HG02588 (cell line): ENCODE results near the gene RNF26.

Experiments used
- ATAC-seq: cut with Tn5 transposase; IDR thresholded peaks from one replicate; pipeline ENCODE4 v1.9.1; 2021; ENCODE audit warnings: mild to moderate bottlenecking, moderate library complexity; ENCODE audit not compliant: unreplicated experiment

The RNF26 gene

DNA sequence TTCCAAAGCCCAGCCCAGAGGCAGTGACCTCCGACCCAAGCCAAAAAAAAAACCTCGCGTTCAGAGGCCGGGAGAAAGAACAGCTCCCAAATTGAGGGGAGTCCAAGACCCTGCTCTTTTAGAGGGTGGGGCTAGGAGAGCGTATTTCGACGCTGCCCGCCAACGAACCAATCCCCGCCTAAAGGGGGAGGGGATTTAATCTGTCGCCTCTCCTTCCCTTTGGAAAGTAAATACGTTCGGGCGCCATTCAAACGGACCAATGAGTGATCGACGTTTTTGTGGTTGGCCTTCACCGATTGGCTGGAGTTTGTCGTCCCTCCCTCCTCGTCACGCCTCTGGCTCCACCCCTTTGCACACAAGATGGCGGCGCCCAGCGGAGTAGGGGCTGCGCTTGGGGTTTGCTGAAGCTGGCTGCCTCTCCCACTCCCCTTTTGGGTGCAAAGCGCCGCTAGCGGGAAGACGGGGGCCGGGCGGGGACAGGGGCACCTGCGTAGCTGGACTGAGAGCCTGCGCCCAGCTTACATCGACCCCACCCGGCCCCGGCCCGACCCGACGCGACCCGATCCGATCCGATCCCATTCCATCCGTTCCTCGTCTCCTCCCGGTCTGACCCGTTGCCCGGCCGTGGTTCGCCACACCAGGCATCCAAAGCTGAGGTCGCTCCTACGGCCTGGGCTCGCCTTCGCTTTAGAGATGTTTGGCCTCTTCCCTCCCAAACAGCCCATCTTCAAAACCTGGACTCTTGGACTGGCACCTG is at the start of gene RNF26:
Gene RNF26, plus strand, starts transcription at position 354 of the 757 bp plus-strand sequence. CDS start 596 bp downstream, outside the sequence.
- ATAC-seq, result peak; percentile 89

DNA sequence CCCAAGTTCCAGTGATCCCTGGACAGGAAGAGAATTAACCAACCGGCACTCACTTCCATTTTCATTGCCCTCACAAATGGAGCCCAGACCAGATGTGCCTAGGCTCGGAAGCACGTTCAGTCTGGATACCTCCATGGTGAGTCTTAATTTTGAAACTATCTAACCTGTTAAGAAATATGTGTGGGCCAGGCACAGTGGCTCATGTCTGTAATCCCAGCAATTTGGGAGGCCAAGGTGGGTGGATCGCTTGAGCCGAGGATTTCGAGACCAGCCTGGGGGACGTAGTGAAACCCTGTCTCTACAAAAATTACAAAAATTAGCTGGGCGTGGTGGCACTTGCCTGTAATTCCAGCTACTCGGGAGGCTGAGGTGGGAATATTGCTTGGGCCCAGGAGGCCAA is 48.9 kb upstream of the RNF26 start:
- no peak for ATAC-seq

DNA sequence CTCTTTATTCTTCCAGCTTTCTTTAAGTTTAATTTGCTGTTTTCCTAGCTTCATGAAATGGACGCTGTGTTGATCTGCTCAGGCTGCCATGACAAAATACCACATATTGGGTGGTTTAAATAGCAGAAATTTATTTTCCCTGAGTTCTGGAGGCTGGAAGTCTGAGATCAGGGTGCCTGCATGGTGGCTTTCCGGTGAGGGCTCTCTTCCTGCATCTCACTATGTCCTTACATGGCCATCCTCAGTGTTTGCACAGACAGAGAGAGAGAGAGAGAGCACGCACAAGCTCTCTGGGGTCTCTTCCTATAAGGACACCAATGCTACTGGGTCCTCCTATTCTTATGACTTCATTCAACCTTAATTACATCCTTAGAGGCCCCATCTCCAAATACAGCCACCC is 46.1 kb upstream of the RNF26 start:
- ATAC-seq, result no peak

DNA sequence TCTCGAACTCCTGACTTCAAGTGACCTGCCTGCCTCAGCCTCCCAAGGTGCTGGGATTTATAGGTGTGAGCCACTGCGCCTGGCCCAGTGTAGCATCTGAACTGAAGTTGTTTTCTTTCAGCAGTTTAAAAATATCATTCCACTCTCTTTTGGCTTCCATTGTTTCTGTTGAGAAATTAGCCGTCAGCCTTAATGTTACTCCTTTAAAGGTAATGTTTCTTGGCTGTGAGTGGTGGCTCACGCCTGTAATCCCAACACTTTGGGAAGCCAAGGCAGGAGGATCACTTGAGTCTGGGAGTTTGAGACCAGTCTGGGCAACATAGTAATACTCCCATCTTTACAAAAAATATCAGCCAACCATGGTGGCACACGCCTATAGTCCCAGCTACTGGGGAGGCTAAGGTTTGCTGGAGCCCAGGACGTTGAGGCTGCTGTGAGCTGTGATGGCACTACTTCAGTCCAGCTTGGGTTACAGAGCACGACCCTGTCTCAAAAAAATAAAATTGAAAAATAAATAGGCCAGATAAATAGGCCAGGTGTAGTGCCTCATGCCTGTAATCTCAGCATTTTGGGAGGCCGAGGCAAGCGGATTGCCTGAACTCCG is 43.3 kb upstream of the RNF26 start:
- no peak for ATAC-seq

DNA sequence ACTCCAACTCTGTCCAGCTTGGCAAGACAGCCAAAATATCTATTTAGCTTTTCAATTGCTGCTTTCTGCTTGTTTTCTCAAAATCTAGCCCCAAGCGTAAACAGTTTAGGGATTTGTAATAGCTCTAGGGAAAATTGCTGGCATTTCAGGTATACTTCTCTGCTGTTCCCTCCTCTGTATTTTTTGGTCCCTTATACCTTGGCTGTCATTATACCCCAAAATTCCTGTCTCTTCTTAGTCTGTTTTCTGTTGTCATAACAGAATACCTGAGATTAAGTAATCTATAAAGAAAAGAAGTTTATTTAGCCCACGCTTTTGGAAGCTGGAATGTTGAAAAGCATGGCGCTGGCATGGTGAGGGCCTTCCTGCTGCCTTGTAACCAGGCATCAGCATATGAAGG is 40.9 kb upstream of the RNF26 start:
- no peak for ATAC-seq

DNA sequence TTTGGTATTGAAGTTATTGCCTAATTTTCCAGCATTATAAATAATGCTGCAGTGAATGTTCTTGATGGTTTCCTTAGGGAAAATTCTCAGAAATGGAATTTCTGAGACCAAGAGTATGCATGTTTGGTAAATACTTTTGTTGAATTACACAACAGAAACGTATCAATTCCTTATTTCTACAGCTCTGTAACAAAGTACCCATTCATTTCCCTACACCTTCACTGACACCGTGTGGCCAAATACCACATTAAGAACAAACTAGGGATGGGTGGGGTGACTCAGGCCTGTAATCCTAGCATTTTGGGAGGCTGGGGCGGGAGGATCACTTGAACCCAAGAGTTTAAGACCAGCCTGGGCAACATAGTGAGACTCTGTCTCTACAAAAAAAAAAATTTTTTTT is 39.1 kb upstream of the RNF26 start:
- no peak for ATAC-seq

DNA sequence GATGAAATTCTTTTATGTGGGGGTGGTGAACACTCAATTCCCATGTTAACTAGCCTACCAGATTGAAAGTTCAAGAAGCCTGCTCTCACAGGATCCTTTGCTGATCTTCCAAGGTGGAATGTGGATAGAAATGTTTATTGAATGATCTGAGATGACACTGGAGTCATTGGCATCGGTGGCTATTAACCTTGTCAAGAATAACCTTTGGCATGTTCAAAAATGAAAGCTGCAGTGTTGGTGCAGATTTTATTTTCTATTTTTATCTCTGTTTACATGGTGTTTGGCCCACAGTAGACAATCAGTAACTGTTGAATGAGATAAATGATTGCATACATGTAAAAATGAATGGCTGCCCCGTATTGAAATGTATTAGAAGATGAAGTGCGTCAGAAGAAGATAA is 36.4 kb upstream of the RNF26 start:
- ATAC-seq, result no peak

DNA sequence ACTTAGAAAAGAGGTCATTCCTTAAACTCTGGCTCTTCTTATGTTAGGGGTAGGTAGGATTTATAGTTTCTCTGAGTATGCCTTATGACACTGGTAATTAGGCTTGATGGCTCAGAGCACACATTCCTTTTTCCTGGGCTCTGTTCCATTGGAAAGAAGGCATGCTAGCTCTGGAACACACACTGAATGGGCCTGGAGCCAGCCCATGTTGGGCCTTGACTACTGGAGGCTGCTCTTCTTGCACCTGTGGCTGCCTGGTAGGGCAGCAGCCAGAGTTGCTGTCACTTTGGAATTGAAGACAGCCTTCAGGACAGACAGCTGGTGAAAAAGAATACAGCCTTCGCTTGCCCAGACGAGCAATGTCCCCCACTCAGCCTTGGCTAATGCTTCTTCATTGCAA is 35.6 kb upstream of the RNF26 start:
- ATAC-seq, result no peak

DNA sequence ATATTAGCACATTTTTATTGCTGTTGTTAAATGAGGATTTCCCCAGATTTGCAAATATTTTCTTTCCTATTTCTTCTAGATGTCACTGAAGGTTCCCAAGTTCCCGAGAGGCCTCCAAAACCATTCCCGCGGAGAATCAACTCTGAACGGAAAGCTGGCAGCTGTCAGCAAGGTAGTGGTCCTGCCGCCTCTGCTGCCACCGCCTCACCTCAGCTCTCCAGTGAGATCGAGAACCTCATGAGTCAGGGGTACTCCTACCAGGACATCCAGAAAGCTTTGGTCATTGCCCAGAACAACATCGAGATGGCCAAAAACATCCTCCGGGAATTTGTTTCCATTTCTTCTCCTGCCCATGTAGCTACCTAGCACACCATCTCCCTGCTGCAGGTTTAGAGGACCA is 34.9 kb upstream of the RNF26 start:
- no peak for ATAC-seq

DNA sequence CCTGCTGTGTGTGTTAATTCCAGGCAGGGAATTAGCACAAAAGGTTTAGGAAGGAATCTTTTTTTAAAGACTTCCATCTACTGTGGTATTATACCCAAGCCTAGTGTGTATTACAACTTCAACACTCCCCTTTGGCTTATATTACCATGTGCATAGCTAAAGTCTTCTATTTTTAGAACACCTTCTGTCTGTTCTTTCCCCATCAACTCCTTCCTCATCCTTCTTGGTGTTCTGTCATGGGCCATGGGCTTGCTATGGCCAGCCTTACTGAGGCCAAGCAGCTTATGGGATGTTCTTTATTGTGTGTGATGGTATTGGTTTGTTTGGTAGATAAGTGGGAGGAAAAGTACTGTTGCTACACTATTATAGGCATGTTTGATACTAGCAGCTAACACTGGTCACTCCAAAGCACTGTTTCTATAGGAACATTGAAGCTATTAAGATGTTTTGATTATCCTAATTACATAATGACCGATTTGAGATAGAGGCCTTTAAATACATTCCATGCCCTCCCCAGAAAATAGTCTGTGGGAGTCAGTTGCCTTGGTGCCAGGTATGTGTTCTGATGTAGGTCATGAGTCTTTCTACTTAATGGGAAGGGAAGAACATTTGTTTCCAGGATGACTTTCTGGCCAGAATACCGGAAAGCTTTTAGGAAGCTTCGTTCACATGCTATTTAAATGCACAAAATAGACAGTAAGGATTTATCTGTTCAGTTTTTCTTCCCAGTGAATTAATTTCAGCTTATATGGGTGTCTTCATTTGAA is 33.9 kb upstream of the RNF26 start:
- ATAC-seq, result no peak

DNA sequence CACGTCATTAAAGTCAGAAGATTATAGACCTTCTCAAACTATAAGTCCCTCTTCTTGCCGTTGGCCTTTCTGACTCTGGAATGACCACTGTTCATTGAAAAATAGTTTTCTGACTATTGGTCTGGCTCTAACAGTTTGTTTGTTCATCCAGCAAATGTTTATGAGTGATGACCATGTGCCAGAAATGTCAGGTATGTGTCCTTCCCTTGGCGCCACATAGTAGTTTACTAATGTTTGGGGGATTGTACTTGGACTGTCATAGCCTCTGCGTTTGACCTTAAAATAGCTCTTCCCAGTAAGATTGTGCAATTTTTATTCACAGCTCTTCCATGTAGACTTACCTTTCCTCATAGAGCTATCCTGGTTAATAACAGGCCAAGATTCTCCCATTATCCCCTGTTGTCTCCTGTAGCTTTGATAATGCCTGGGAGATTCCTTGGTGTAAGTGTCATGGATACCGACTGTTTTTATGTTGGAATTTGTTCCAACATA is 31.1 kb upstream of the RNF26 start:
- ATAC-seq, result no peak

DNA sequence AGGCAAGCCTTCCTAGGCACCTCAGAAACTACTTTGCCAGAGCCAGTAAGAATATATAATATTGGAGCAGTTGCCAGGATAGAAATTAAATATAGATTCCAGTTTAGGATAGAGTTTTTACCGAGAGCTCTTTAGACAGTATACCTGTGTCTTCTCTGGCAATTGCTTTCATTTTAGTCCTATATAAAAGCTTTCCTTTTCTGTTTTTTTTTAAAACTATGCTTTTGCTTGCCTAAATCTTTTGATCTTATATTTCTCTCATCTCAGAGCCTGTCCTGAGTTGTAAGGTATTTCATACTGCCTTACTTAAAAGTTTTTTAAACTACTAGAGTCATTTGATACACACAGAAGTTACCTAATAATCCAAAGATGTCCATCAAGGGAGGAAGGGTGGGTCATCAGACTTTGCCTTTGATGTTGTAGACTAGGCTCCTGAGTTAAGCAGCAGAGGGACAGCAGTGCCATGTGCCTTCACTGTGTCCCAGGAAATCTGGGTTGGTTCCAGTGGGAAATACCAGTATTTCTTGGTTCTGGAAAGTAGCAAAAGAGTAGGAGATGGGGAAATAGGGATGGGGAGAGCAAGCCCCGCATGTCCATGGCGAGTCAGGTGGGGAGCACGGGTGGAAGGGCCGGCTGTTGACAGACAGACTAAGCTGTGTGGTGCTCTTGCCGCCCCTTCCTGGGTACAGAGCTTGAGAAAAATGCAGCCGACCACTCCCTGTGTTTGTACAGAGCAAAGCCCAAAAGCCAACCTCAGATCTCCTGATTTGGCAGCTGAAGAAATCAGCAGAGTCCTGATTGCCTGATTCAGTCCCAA is 28.6 kb upstream of the RNF26 start:
- no peak for ATAC-seq

DNA sequence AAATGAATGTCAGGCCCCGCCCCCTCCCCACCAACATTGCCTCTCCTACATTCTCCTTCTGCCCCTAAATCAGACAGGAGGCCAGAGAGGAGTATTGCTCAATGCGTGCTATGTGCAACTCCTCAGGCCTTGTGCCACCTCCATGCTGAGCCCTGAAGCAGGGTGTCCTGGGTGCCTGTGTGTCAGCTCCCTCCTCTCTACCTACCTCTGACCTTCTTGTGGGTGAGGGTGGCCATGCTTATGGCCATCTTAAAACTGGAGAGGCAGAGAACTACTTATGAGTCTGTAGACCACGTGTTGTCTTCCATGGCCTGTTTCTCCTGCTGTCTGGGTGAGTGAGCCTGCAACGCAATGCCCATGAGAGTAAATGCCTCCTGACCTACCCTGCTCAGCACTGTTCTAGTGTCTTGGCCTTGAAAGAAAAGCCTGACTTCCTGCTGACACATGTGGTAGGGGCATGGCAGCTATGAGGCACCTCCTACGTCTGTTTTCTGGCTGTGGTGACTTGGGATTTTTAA is 27.9 kb upstream of the RNF26 start:
- ATAC-seq, result no peak

DNA sequence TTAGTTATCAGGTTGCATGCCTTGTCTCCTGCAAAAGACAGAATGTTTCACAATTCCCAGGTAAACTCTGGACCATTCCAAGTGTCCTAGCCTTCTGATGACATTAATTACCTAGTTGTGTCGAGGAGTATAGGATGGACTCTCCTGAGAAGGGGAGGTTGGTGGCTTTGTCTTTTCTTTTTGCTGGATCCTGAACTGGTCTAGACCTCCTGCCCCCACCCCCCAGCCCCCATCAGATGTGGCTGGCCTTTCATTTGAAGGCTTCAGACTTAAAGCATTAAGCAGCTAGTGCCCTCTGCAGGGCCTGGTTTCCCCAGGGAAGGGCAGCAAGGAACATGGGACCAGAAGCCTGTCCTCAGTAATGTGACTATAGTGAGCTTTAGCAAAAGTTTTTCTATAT is 27.1 kb upstream of the RNF26 start:
- ATAC-seq, result no peak

DNA sequence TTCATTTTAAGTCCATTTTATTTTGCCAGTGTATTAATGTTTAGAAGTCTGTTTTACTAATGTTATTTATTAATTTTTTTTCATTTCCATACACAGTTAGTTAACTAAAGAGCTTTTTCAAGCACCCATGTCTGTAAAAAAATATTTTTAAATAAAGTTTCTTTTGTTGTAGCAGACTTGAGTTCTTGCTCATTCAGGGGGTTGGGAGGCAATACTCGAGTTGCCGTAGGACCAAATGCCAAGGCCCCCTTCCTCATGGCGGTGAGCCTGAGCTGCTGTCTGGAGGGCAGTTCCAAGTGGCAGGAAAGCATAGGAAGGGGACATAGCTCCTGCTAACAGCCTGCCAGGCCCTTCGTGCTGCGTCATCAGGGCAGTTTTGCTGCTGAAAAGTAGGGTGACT is 26.4 kb upstream of the RNF26 start:
- no peak for ATAC-seq

DNA sequence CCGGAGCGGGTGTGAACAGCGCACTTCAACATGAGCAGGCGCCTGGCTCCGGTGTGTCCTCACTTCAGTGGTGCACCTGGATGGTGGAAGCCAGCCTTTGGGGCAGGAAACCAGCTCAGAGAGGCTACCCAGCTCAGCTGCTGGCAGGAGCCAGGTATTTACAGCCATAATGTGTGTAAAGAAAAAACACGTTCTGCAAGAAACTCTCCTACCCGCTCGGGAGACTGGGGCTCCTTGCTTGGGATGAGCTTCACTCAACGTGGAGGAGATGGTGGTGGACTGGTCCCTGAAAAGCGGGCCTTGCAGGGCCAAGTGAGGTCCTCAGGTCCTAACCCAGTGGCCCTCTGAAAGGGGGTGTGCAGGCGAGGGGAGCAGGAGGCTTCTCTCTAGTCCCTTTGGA is 24.9 kb upstream of the RNF26 start:
- no peak for ATAC-seq

DNA sequence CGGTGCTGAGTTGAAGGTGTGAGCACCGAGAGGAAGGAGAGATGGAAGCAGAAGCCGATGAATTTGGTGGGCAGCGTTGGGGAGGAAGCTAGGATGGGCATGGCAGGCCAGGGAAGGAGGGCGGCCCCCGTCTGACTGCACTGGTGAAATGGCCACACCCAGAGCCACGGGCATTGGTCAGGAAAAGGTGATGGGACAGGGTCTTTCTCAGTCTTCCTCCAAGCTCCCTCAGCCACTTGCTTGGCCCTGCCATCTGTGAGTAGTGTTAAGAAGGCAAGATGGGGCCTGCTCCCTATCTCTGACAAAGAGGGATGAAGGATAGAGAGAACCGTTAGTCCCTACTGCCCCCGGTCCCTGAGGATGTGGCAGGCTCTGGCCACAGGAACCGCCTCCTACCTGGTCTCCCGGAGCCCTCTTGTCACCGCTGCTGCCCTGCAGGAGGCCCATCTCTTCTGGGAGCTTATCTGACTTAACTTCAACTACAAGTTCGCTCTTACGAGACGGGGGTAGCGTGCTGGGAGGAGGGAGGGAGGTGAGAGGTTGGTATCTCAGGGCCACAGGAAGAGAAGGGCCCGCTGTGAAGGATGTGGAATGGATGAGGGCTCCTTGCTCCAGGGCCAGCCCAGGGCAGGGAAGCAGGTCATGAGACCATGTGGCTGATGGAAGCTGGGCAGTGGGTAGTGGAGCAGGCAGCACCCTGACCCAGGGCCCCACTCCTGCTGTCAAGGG is 24.2 kb upstream of the RNF26 start:
- ATAC-seq, result no peak

DNA sequence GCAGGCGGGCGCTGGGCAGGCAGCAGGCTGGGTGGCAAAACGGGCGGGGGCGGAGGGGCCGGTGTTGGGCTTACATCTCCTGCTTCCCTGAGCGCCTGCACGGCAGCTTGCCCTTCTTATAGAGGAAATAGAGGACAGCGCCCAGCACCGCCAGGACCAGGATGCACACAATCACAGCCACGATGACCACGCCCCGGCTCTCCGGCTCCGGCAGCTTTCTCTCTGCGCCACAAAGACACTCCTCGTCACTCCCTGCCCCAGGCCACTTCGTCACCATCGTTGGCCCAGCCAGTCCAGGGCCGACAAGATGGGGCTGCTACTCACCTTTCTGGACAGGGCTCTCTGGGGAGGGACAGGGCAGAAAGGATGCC is 23.7 kb upstream of the RNF26 start:
- ATAC-seq, result no peak

DNA sequence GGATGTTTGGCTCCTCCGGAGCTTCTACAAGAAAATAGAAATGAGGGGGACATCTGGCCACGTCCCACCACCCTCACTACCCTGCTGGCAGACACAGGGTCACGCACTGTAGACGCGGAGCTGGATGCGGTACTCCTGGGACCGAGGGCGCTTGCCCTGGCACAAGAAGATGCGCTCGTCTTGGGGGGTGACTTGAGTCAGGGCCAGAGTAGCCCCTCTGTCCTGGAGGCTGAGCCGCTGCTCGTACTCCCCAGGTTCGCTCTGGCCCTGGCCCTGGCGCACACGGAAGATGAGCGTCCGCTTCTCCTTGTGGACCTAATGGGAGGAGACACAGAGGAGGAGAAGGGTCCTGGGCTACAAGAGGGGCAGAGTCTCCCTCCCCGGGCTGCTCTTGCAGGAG is 19.6 kb upstream of the RNF26 start:
- no peak for ATAC-seq
